ENCODE measurements around the gene DNASE1L2.
A peak's percentile ranks its signal among the peaks of the same experiment; 100 is the strongest.
"Not testable (repeated sequence)": the region's sequence is repeated elsewhere in the genome, so short reads cannot be mapped to it uniquely, and the experiment has no call there.

The DNASE1L2 gene

GRCh38 chr16:2238838-2239675 lies 2.8 kb downstream of the DNASE1L2 start:
- no peak for DNase-seq (ENCODE audit: low read depth)

DNA sequence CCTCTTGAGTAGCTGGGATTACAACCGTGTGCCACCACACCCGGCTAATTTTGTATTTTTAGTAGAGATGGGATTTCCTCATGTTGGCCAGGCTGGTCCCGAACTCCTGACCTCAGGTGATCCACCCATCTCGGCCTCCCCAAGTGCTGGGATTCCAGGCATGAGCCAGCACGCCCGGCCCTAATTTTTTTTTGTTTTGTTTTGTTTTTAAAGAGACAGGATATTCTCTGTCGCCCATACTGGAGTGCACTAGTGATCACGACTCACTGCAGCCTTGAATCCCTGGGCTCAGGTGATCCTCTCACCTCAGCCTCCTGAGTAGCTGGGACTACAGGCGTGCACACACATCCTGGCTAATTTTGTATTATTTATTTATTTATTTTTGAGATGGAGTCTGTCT lies 4.1 kb downstream of the DNASE1L2 start:
- DNase-seq (ENCODE audit: low read depth), result not testable (repeated sequence)

GRCh38 chr16:2242598-2242997 lies 6.4 kb downstream of the DNASE1L2 start:
- DNase-seq (ENCODE audit: low read depth), result no peak

- no peak for DNase-seq (ENCODE audit: low read depth)
Observed at GRCh38 chr16:2243031-2243528, 6.8 kb downstream of the DNASE1L2 start.

GRCh38 chr16:2243781-2244180 lies 7.5 kb downstream of the DNASE1L2 start:
- no peak for DNase-seq (ENCODE audit: low read depth)

DNA sequence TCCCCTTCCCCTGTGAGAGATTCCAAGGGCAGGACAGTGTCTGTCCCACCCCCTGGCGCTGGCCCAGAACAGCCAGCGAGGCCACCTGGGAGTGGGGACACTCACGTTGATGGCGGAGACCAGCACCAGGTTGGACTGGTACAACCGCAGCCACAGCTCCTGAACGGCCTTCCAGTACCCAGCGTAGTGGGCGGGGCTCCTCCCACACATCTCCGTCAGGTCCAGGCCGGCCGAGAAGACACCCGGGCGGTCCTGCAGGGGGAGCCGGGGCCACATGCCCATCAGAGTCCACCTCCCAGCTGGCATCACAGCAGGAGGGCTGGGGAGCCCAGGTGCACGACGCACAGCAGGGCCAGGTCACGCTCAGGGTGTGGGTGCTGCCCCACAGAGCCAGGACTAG lies 8.1 kb downstream of the DNASE1L2 start:
- no peak for DNase-seq (ENCODE audit: low read depth)

DNA sequence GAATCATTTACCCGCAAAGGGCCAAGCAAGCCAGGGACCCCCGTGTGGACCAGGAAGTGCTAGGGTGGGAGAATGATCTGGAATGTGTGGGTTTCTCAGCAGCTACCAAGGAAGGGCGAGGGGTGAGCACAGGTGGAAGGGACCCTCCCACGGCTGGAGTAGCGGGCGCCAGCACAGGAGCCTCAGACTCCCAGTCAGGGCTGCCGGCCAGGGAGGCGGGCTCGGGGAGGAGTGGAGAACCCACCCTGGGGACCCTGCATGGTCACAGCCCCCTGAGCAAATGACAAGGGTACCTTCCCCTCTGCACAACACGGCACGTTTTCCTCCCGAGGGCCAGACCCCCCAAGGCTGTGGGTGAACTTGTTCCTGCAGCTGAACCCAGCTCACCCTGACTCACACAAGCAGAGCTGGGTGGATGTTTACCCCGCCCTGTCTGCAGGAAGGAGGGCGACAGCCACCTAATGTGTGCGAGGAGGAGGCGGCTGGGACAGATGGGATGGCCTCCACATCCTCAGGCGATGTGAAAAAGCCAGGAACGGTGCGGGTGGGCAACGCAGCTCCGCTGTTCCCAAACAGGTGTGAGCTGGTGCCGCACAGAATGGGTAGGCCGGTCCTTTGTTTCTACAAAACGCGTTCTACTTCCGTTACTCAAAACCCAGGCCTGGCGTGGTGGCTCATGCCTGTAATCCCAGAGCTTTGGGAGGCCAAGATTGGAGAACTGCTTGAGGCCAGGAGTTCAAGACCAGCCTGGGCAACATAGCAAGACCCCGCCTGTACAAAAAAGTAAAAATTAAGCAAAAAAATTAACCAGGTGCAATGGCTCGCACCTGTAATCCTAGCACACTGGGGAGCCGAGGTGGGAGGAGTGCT lies 8.9 kb downstream of the DNASE1L2 start:
- no peak for DNase-seq (ENCODE audit: low read depth)

GRCh38 chr16:2246301-2246885 lies 10.1 kb downstream of the DNASE1L2 start:
- DNase-seq (ENCODE audit: low read depth), result no peak

GRCh38 chr16:2250652-2251295 lies 14.5 kb downstream of the DNASE1L2 start:
- DNase-seq (ENCODE audit: low read depth), result no peak

DNA sequence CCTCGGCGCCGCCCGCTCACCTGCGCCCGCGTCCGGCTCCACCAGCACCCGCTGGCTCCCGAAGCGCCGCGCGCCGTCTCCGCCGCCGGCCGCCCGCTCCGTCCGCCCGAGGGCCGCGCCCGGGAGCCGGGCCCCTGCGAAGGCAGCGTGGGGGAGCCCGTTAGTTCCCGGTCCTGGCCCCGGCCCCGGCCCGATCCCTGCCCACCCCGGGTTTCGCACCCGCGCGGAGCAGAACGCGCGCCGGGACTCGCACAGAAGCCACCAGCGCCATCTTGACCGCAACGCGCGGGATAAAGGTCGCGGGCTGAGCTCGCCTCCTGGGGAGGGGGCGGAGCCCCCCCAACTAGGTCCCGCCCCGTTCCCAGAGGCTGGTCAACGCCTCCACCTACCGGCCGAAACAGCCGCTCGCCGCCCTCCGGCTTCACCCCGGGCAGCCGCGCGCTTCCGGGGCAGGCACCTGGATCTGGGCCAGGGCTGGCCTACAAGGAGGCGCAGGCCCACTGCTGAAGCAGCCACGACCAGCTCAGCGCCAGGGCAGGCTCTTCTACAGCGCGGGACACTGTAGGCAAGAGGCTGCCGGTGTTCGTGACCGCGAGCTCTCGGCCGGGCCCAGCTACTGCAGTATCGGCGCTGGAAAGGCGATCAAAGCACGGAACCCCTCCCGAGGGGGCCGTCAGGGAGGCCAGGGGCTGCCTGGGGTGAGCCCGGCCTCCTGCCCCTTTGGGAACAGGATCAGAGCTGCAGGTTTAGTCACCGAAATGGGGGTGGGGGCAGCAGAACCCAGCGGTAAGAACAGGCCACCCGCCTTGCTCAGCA lies 15.3 kb downstream of the DNASE1L2 start, which contains the start of gene ECI1:
ECI1 (minus strand) TSS at position 292 of the 816 bp plus-strand sequence; CDS start at position 271, 21 bp downstream.
- peak; percentile 84 for DNase-seq (ENCODE audit: low read depth)

DNA sequence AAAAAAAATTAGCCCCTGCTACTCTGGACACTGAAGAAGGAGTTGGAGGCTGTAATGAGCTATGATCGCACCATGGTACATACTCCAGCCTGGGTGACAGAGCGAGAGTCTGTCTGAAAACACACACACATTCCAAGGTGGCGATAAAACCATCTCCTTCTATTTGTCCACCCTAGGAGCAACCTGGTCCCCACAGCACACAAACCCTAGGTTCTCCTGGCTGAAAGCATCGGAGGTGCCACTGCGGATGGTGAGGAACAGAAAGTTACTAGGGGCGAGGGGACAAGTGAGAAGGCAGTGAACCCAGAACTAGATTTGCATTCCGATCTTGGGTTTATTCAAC lies 16.5 kb downstream of the DNASE1L2 start:
- DNase-seq (ENCODE audit: low read depth), result no peak

DNA sequence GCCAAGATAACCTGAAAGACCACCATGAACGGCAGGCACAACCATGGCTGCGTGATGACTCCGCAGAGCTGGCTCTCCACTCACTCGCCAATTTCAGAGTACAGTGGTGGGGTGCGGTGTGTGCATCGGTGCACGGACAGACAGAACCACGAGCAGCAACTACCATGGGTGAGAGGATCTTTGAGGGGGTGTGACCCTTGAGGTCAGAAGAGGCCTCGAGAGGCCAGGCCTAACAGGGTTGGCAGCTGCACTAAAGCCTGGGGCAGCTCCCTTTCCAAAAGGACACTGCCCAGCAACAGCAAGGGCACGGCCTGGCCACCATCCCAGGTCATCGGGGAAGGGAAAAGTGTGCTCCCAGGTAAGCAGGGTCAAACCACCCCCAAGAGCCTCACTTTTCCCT lies 17.0 kb downstream of the DNASE1L2 start:
- no peak for DNase-seq (ENCODE audit: low read depth)

DNA sequence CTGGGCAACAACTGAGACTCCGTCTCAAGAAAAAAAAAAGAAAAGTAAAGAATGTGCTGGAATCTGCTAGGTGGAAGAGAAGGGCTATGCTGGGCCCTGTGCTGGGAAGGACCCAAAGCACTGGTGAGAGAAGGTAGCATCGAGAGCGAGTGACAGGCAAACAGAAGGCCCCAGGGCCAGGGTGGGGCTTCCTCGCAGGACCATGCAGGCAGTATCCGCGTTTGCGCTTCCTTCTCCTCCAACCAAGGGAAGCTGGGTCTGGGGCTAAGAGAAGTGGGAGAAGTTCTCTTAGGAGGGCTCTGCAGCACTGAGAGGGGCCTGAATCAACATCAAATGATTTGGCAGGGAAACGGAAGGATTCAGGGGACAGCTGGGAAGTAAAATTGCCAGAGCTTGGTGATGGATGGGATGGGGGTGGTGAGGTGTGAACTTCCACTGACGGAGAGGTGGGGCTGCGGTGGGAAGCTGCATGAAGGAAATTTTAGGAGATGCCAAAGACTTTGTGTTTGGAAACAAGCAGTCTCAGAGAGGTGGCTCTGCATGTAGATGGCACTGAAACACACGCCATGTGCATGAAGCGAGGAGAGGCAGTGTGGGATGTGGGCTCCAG lies 20.4 kb downstream of the DNASE1L2 start:
- no peak for DNase-seq (ENCODE audit: low read depth)

DNA sequence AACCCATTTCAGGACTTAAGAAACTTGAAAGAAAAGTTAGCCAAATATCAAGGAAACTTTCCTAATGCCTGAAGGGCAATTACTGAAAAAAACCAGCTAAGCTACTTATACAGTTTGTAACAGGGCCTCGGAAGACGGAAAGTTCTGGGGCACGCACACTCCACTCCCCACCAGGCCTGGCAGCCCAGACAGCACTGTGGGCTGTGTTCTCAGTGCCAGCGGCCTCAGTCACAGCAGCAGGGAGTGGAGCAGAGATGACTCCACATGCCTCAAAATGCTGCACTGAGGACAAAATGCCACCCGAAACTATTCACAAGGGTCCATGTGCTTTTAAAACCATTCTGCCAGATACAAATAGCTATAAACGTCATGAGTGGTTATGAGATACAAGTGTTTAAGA lies 21.5 kb downstream of the DNASE1L2 start:
- DNase-seq (ENCODE audit: low read depth), result no peak

- not testable (repeated sequence) for DNase-seq (ENCODE audit: low read depth)
Observed at GRCh38 chr16:2258530-2258929, 22.3 kb downstream of the DNASE1L2 start.

DNA sequence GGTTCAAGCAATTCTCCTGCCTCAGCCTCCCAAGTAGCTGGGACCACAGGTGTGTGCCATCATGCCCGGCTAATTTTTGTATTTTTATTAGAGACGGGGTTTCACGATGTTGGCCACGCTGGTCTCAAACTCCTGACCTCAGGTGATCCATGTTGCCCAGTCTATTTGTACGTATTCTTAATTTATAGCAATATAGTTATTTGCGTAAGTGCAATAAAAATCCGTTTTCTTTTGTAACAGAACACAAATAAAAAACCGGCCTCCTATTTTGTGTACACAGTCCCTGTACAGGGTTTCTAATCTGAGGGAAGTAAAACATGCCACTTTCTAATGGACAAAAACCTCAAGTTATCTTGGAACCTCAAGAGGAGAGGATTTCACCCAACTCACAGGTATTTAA lies 24.0 kb downstream of the DNASE1L2 start:
- DNase-seq (ENCODE audit: low read depth), result no peak

DNA sequence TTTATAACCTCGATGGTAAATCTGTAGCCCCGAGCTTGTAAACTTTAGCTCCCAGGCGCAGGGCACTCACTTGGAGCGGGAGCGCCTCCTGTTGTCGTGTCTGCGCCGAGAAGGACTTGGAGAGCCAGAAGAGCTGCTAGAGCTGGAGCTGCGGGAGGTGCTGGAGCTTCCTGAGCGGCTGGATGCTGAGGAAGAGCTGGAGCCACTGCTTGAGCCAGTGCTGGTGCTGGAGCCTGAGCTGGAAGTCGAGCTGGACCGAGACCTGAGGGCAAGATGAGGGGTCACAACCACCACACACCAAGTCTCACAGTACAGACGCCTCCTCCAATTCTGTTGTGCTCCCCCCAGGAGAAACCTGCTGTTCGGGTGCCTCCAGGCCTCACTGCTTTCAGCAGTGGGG lies 26.8 kb downstream of the DNASE1L2 start:
- DNase-seq (ENCODE audit: low read depth), result not testable (repeated sequence)

DNA sequence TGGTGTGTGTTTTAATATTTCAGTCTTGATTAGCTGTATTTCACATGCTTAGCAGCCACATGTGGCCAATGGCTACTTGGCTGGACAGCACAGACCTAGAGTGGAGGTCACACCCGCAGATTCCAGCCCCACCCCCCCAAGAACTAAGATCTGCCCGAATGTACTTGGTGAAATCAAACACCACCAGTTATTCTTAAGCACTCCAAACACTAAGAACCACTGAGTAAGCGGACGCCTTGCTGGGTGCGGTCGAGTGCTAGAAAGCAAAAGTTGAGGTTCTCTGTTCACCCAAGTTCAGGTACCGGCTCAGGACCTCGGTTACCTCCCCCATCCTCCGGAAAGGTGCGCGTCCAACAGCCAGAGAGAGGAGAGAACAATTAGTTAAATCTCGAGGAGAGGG lies 30.6 kb downstream of the DNASE1L2 start:
- not testable (repeated sequence) for DNase-seq (ENCODE audit: low read depth)

- not testable (repeated sequence) for DNase-seq (ENCODE audit: low read depth)
Observed at GRCh38 chr16:2267505-2267912, 31.3 kb downstream of the DNASE1L2 start.

DNA sequence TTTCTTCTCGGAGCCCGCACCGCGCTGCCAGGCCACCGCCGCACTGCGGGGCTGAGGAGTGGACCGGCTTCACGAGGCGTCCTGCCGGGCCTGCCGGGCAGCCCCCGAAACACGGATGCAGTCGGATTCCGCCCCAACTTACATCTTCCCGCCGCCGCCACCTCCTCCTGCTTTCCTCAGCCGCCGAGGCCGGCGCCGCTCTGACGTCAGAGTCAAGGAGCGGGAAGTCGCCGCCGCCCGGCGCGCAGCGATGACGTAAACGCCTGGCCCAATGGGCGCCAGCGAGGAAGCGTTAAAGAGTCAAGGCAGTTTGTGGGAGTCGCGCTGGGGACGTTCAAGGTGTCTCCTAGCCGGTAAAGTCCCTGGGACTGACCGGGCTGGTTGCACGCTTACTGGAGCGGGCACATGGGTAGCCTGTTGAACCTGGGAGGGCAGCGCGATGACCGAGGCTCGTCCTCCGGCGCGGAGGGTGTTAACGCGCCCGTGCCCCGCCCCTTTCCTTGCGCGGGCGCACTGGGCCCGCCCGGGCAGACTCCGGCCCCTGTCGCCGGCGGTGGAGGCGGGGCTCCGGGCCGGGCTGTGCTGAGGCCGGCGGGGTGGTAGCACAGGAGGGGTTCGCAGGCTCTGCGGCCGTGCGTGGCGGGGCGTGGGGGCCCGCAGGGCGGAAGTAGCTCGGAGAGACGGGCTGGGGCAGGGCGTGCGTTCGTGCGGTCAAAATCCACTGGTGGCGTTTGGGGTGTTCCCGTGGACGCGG lies 31.8 kb downstream of the DNASE1L2 start, which contains the start of gene RNPS1:
RNPS1 (minus strand) TSS at position 214 of the 754 bp plus-strand sequence. CDS start 3,483 bp downstream, outside the sequence.
- peak; percentile 93 for DNase-seq (ENCODE audit: low read depth)

Data from HS-27A (cell line).